ENCODE results near the gene UPK2.

The UPK2 gene

DNA sequence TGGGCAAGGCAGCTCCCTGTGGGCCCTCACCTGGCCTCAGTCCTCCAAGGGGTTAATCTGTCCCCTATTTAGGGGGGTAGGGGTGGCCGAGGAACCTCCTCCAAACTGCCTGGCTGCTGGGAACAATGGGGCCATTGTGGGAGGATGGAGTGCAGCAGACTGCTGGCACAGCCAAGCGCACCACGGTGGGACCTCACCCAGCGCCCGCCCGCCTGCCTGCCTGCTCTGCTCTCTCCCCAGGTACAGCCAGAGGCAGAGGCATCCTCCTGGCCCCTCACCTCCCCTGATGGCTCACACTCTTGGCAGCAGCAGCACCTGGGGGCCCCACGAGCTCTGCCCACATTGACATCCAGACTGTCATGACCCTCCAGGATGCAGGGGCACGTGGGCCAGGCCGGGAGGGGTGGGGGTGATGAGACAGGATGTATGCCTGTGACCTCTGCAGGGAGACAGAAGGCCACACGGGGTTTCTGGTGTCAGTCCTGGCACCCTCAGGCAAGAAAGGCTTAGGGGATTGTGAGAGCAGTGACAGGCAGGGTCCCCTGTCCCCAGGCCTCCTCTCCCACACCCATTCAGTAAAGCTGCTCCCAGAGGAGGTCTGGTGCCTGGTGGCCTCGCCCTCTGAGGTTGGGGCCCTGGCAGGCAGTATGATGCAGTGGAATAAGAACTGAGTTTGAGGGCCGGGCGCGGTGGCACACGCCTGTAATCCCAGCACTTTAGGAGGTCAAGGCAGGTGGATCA lies 41.8 kb upstream of the UPK2 start:
- Histone ChIP-seq H3K36me3 (ENCODE audit: control insufficient read depth in 2 of 2, insufficient read depth in 1 of 2, low read length in 2 of 2) (no peaks in the 10 kb centered on the region), H3K4me3 (ENCODE audit: low read depth, low read length) (no peak overlapping the region)
- CTCF ChIA-PET, result interaction anchor here (0.6 to 6.9 kb wide), 2 partner anchors 14 to 1374 kb away, joined by 3 to 196 read pairs; partner anchors contain the start of gene BCL9L

DNA sequence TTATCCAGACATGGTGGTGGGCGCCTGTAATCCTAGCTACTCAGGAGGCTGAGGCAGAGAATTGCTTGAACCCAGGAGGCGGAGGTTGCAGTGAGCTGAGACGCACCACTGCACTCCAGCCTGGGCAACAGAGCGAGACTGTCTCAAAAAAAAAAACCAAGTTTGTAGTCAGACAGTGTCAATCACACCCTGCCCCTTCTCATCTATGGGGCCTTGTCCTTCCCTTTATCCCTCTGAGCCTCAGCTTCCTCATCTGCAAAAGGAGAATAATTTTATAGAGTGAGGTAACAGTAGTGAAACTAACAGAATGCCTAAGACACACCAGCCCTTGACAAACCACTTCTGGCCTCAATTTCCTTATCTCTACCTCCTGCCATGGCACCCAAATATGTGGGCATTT lies 41.1 kb upstream of the UPK2 start:
- no peak for TF ChIP-seq ZNF600 (tag by site-specific recombination; IDR thresholded peaks at IDR 0.05)
- TF ChIP-seq ZBTB20 (tag by site-specific recombination; IDR thresholded peaks at IDR 0.05), result no peak
- no peak for TF ChIP-seq ZNF843 (tag by site-specific recombination; IDR thresholded peaks at IDR 0.05)
- no peak for TF ChIP-seq ZFP69B (tag by site-specific recombination; IDR thresholded peaks at IDR 0.05)
- 0 out of 2 replicates have a peak, but pooled peaks have one; percentile 21 for TF ChIP-seq ZBTB17 (tag by site-specific recombination; IDR thresholded peaks at IDR 0.05)
- TF ChIP-seq OVOL3 (tag by site-specific recombination; IDR thresholded peaks at IDR 0.05), result no peak
- TF ChIP-seq MYNN (tag by site-specific recombination; IDR thresholded peaks at IDR 0.05; ENCODE audit: borderline replicate concordance), result no peak
- POLR2A ChIA-PET, result no interaction called here
- Histone ChIP-seq H3K9me3 (ENCODE audit: control insufficient read depth, insufficient read depth, low read depth, low read length) (no peaks in the 10 kb centered on the region), H3K4me1 (ENCODE audit: control insufficient read depth, insufficient read depth, low read length) (peaks cover 16% of the 10 kb centered on the region), H3K4me3 (ENCODE audit: low read depth, low read length) (no peak overlapping the region), H3K27ac (ENCODE audit: extremely low read depth, low read depth, low read length) (no peak overlapping the region), H3K36me3 (ENCODE audit: control insufficient read depth in 2 of 2, insufficient read depth in 1 of 2, low read length in 2 of 2) (no peaks in the 10 kb centered on the region)
- CTCF ChIA-PET, result interaction anchor here (0.6 kb wide), 1 partner anchor 1373 kb away, joined by 3 read pairs; no protein-coding TSS in a partner anchor

More for the DNA sequence above, 41.8 kb upstream of the UPK2 start:
- TF ChIP-seq KLF1 (tag by site-specific recombination; IDR thresholded peaks at IDR 0.05) (peak; percentile 85), ZNF341 (tag by site-specific recombination; IDR thresholded peaks at IDR 0.05; ENCODE audit: low read depth) (peak; percentile 66), ZBTB20 (tag by site-specific recombination; IDR thresholded peaks at IDR 0.05) (0 out of 2 replicates have a peak, but pooled peaks have one; percentile 33), HOXA7 (CRISPR knock-in tag; IDR thresholded peaks at IDR 0.05; ENCODE audit: borderline replicate concordance) (no peak), ZNF621 (tag by site-specific recombination; IDR thresholded peaks at IDR 0.05) (no peak), GLIS2 (tag by site-specific recombination; IDR thresholded peaks at IDR 0.05) (peak; percentile 14; the same call in 1 of the 2 replicates), ZIC2 (tag by site-specific recombination; IDR thresholded peaks at IDR 0.05) (peak; percentile 46), SALL2 (tag by site-specific recombination; IDR thresholded peaks at IDR 0.05; ENCODE audit: borderline replicate concordance) (no peak), GLIS1 (tag by site-specific recombination; IDR thresholded peaks at IDR 0.05) (peak; percentile 88)
- no peak overlapping the region for H3K27ac ChIP-seq (ENCODE audit: extremely low read depth, low read depth, low read length)
- peaks cover 17% of the 10 kb centered on the region for H3K4me1 ChIP-seq (ENCODE audit: control insufficient read depth, insufficient read depth, low read length)
- POLR2A ChIA-PET, result interaction anchor here (2.3 to 6.3 kb wide), 2 partner anchors 16 to 122 kb away, joined by 5 to 96 read pairs; no protein-coding TSS in a partner anchor
- H3K9me3 ChIP-seq (ENCODE audit: control insufficient read depth, insufficient read depth, low read depth, low read length), result no peaks in the 10 kb centered on the region

DNA sequence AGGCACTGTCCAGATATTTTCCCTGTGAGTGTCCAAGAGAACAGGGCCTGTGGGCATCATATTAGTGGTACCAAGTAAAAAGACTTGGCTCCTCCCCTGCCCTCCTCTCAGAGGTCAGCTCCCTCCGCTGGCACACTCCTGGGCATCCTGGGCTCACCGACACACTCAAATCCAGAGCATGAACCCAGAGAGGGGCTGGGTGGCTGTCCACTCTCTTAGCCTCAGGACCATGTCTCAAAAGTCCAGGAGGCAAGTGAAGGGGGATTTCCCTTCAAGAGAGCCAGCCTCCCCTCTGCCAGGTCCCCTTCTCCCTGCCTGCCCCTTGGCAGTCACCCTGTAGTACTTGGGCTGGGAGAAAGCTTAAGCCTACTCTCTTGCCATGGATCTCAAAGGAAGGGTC lies 40.7 kb upstream of the UPK2 start:
- H3K4me3 ChIP-seq (ENCODE audit: low read depth, low read length), result no peak overlapping the region
- POLR2A ChIA-PET, result no interaction called here
- H3K27ac ChIP-seq (ENCODE audit: extremely low read depth, low read depth, low read length), result no peak overlapping the region
- no peaks in the 10 kb centered on the region for H3K36me3 ChIP-seq (ENCODE audit: control insufficient read depth in 2 of 2, insufficient read depth in 1 of 2, low read length in 2 of 2)
- peaks cover 16% of the 10 kb centered on the region for H3K4me1 ChIP-seq (ENCODE audit: control insufficient read depth, insufficient read depth, low read length)
- CTCF ChIA-PET, result interaction anchor here (0.6 to 1.1 kb wide), 3 partner anchors 10 to 18 kb away, joined by 3 to 4 read pairs (median 3); no protein-coding TSS in a partner anchor
- no peaks in the 10 kb centered on the region for H3K9me3 ChIP-seq (ENCODE audit: control insufficient read depth, insufficient read depth, low read depth, low read length)
- no peak for TF ChIP-seq ZNF776 (tag by site-specific recombination; IDR thresholded peaks at IDR 0.05; ENCODE audit: borderline replicate concordance)

DNA sequence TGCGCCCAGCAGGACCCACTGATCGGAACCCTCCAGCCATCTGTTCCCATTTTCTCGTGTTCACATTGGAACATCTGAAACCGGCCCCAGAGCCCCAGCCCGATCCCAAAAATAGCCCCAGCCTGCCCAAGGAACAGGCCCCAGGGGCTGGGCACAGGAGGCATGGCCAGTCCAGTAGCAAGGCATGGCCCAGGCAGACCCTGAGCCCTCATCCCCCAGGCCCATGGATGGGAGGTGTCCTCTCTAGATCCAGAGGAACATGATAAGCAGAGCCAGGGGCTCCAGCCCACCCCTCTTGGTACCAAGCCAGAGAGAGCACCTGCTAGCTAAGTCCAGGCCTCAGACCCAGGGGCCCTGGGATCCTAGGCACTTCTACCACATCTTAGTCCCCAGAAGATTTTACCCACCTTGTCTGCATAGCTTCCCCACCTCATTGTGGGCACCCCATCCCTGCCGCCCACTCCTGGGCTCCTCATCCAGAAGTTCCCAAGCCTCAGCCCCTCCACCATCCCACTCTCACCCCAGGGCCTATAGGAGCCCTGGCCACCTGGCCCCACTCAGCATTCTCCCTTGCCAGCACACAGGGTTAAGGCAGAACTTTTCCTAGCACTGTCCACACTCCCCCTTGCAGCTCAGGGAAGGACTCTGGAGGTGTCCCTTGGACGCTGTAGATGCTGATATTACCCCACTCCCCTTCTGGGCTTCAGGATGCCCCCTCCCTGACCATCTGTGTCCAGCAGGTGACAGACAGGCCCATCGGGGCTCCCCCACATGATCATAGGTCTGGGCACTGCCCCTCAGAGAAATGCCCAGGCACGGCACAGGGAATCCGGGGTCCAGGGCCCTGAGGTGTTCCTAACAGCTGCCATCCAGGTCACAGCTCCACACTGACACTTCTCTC lies 39.9 kb upstream of the UPK2 start:
- peak overlapping the region; percentile 53 for H3K27ac ChIP-seq (ENCODE audit: extremely low read depth, low read depth, low read length)
- no peaks in the 10 kb centered on the region for H3K9me3 ChIP-seq (ENCODE audit: control insufficient read depth, insufficient read depth, low read depth, low read length)
- no peaks in the 10 kb centered on the region for H3K36me3 ChIP-seq (ENCODE audit: control insufficient read depth in 2 of 2, insufficient read depth in 1 of 2, low read length in 2 of 2)
- H3K4me1 ChIP-seq (ENCODE audit: control insufficient read depth, insufficient read depth, low read length), result peaks cover 22% of the 10 kb centered on the region
- ChIA-PET POLR2A (interaction anchor here (0.9 to 1.7 kb wide), 3 partner anchors 10 to 124 kb away, joined by 3 to 10 read pairs (median 4); partner anchors contain the start of gene BCL9L), CTCF (interaction anchor here (0.6 to 1.7 kb wide), 7 partner anchors 8 to 17 kb away, joined by 3 to 9 read pairs (median 3); no protein-coding TSS in a partner anchor)
- no peak for TF ChIP-seq EGR2 (tag by site-specific recombination; IDR thresholded peaks at IDR 0.05; ENCODE audit: low read depth)
- no peak for TF ChIP-seq GFI1B (tag by site-specific recombination; IDR thresholded peaks at IDR 0.05)
- TF ChIP-seq, protein P1, sequence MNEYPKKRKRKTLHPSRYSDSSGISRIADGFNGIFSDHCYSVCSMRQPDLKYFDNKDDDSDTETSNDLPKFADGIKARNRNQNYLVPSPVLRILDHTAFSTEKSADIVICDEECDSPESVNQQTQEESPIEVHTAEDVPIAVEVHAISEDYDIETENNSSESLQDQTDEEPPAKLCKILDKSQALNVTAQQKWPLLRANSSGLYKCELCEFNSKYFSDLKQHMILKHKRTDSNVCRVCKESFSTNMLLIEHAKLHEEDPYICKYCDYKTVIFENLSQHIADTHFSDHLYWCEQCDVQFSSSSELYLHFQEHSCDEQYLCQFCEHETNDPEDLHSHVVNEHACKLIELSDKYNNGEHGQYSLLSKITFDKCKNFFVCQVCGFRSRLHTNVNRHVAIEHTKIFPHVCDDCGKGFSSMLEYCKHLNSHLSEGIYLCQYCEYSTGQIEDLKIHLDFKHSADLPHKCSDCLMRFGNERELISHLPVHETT (tag by site-specific recombination; IDR thresholded peaks at IDR 0.05), result no peak
- no peak for TF ChIP-seq ZNF302 (tag by site-specific recombination; IDR thresholded peaks at IDR 0.05; ENCODE audit: low read depth)
- TF ChIP-seq, protein P2, sequence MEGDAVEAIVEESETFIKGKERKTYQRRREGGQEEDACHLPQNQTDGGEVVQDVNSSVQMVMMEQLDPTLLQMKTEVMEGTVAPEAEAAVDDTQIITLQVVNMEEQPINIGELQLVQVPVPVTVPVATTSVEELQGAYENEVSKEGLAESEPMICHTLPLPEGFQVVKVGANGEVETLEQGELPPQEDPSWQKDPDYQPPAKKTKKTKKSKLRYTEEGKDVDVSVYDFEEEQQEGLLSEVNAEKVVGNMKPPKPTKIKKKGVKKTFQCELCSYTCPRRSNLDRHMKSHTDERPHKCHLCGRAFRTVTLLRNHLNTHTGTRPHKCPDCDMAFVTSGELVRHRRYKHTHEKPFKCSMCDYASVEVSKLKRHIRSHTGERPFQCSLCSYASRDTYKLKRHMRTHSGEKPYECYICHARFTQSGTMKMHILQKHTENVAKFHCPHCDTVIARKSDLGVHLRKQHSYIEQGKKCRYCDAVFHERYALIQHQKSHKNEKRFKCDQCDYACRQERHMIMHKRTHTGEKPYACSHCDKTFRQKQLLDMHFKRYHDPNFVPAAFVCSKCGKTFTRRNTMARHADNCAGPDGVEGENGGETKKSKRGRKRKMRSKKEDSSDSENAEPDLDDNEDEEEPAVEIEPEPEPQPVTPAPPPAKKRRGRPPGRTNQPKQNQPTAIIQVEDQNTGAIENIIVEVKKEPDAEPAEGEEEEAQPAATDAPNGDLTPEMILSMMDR (tag by site-specific recombination; IDR thresholded peaks at IDR 0.05), result no peak
- no peak overlapping the region for H3K4me3 ChIP-seq (ENCODE audit: low read depth, low read length)

All from HEK293 (cell line).